HepG2 (cell line): ENCODE results near the gene CTRL. TPM values are rescaled to one million over a fixed set of nuclear protein-coding genes. Genes with fewer than 3 reads are reported as not detected.

Experiments used
- BCL6 ChIP-seq: IDR thresholded peaks from 2 replicates; pipeline ENCODE4 v1.6.1; 2016; ENCODE audit warnings: missing genetic modification reagents, missing compliant biosample characterization
- BORCS8-MEF2B ChIP-seq: sonication (generic); formaldehyde crosslinking; IDR thresholded peaks from 2 replicates; pipeline ENCODE4 v1.8.0; 2022; ENCODE audit warnings: mild to moderate bottlenecking, missing genetic modification reagents
- BRD4 ChIP-seq: sonication (generic); formaldehyde crosslinking; IDR thresholded peaks from 2 replicates; pipeline ENCODE4 v1.4.0; 2020; ENCODE audit warnings: missing genetic modification reagents
- CBX1 ChIP-seq: IDR thresholded peaks from one replicate; pipeline ENCODE4 v1.6.1; 2016; ENCODE audit warnings: antibody characterized with exemption, low read depth
- CHD2 ChIP-seq: IDR thresholded peaks from 2 replicates; pipeline ENCODE4 v1.6.1; 2011; ENCODE audit warnings: low read depth, low read length, improper control_type of control experiment
- FOXP1 ChIP-seq, 2 experiments: fragments of 450-650 bp in 1 of 2; IDR thresholded peaks; 2 replicates each; pipeline ENCODE4 v1.6.1; 2017 to 2018; ENCODE audit warnings: antibody characterized with exemption in 1 of 2
- JUNB ChIP-seq: sonication (generic); formaldehyde crosslinking; IDR thresholded peaks from 2 replicates; pipeline ENCODE4 v1.8.0; 2022; ENCODE audit warnings: missing genetic modification reagents, mild to moderate bottlenecking, borderline replicate concordance
- KLF15 ChIP-seq: sonication (generic); formaldehyde crosslinking; IDR thresholded peaks from 2 replicates; pipeline ENCODE4 v1.8.1; 2023; ENCODE audit warnings: borderline replicate concordance, mild to moderate bottlenecking, inconsistent platforms, missing genetic modification reagents, mixed read lengths
- KLF9 ChIP-seq: IDR thresholded peaks from 2 replicates; pipeline ENCODE4 v1.6.1; 2016; ENCODE audit warnings: low read depth
- NFATC3 ChIP-seq: sonication (generic); formaldehyde crosslinking; IDR thresholded peaks from 2 replicates; pipeline ENCODE4 v1.5.1; 2020; ENCODE audit warnings: mild to moderate bottlenecking, missing genetic modification reagents
- REPIN1 ChIP-seq: sonication (generic); formaldehyde crosslinking; IDR thresholded peaks from 2 replicates; pipeline ENCODE4 v1.8.0; 2022; ENCODE audit warnings: missing genetic modification reagents, low read depth, mild to moderate bottlenecking, borderline replicate concordance
- RXRB ChIP-seq: IDR thresholded peaks from 2 replicates; pipeline ENCODE4 v1.6.1; 2016; ENCODE audit warnings: borderline replicate concordance, missing genetic modification reagents, missing compliant biosample characterization
- SIX1 ChIP-seq: sonication (generic); formaldehyde crosslinking; IDR thresholded peaks from 2 replicates; pipeline ENCODE4 v1.4.0; 2020; ENCODE audit warnings: missing genetic modification reagents, borderline replicate concordance
- SMARCC2 ChIP-seq: fragments of 450-650 bp; IDR thresholded peaks from 2 replicates; pipeline ENCODE4 v1.6.1; 2017; ENCODE audit warnings: antibody characterized with exemption, mild to moderate bottlenecking
- TEAD2 ChIP-seq: sonication (generic); formaldehyde crosslinking; IDR thresholded peaks from 2 replicates; pipeline ENCODE4 v1.9.0; 2021; ENCODE audit warnings: missing genetic modification reagents
- TIGD3 ChIP-seq: sonication (generic); formaldehyde crosslinking; IDR thresholded peaks from 2 replicates; pipeline ENCODE4 v1.5.1; 2020; ENCODE audit warnings: mild to moderate bottlenecking, missing genetic modification reagents, borderline replicate concordance
- ZBTB20 ChIP-seq: sonication (generic); formaldehyde crosslinking; IDR thresholded peaks from 2 replicates; pipeline ENCODE4 v1.8.1; 2023; ENCODE audit warnings: missing genetic modification reagents, low read depth, mild to moderate bottlenecking, borderline replicate concordance
- ZBTB43 ChIP-seq: sonication (generic); formaldehyde crosslinking; conservative IDR thresholded peaks from 2 replicates; pipeline ENCODE4 v1.4.0; 2020; ENCODE audit warnings: missing genetic modification reagents
- ZIK1 ChIP-seq: sonication (generic); formaldehyde crosslinking; IDR thresholded peaks from 2 replicates; pipeline ENCODE4 v1.5.0; 2020; ENCODE audit warnings: mild to moderate bottlenecking, low read depth, missing genetic modification reagents, borderline replicate concordance
- ZNF205 ChIP-seq: IDR thresholded peaks from 2 replicates; pipeline ENCODE4 v1.6.1; 2018; ENCODE audit warnings: missing biosample characterization, missing genetic modification reagents
- ZNF33B ChIP-seq: sonication (generic); formaldehyde crosslinking; IDR thresholded peaks from 2 replicates; pipeline ENCODE4 v1.5.1; 2020; ENCODE audit warnings: mild to moderate bottlenecking, missing genetic modification reagents
- ZNF574 ChIP-seq: sonication (generic); formaldehyde crosslinking; IDR thresholded peaks from 2 replicates; pipeline ENCODE4 v1.4.0; 2020; ENCODE audit warnings: missing genetic modification reagents
- ZNF597 ChIP-seq: sonication (generic); formaldehyde crosslinking; IDR thresholded peaks from 2 replicates; pipeline ENCODE4 v1.5.0; 2020; ENCODE audit warnings: missing genetic modification reagents
- ZNF709 ChIP-seq: sonication (generic); formaldehyde crosslinking; IDR thresholded peaks from 2 replicates; pipeline ENCODE4 v1.5.0; 2020; ENCODE audit warnings: mild to moderate bottlenecking, missing genetic modification reagents
- polyA plus RNA-seq, 8 experiments: library from polyadenylated mRNA; depleted of rRNA in 3 of 8; stranded (reverse) in 7 of 8; unstranded in 1 of 8; fragments of >200 nt; fragmentation: Illumina TruSeq in 4 of 8; extraction: Trizol in 4 of 8; gene quantifications; 2 replicates each; pipeline versions ENCODE4 v1.2.1 to v1.2.3, GENCODE V29; 2011 to 2016; ENCODE audit warnings: low read depth in 4 of 8, missing spikeins in 1 of 8, mixed read lengths in 1 of 8; ENCODE audit not compliant: insufficient read depth in 1 of 8
- total RNA-seq, 5 experiments: library from RNA; depleted of rRNA; stranded (reverse); fragments of >200 nt; fragmentation: Illumina TruSeq; extraction: Trizol; gene quantifications; 2 replicates each; pipeline ENCODE4 v1.2.3, GENCODE V29; 2016; ENCODE audit warnings: low read depth in 1 of 5

Gene CTRL
- total and polyA plus RNA-seq, 2 of the 13 experiments (the other 11 are each of a cell fraction or from before 2014, with no cell fraction given): 1.9 to 2.7 TPM

- no peak for TF ChIP-seq ZNF574 (CRISPR knock-in tag)
- no peak for TF ChIP-seq FOXP1 (IDR thresholded peaks at IDR 0.05)
- TF ChIP-seq FOXP1 (CRISPR knock-in tag; IDR thresholded peaks at IDR 0.05): 0 out of 2 replicates have a peak, but pooled peaks have one; percentile 9
- TF ChIP-seq ZNF33B: peak; percentile 68; the same call in 1 of the 2 replicates
- no peak for TF ChIP-seq JUNB (CRISPR knock-in tag)
- peak; percentile 56; the same call in 1 of the 2 replicates for TF ChIP-seq ZBTB20 (CRISPR knock-in tag)
- no peak for TF ChIP-seq ZNF597 (CRISPR knock-in tag)
- TF ChIP-seq SIX1 (CRISPR knock-in tag): no peak
- TF ChIP-seq SMARCC2: no peak
- TF ChIP-seq ZNF205 (CRISPR knock-in tag): no peak
- no peak for TF ChIP-seq REPIN1
- no peak for TF ChIP-seq CHD2
- TF ChIP-seq TIGD3 (CRISPR knock-in tag): 0 out of 2 replicates have a peak, but pooled peaks have one; percentile 50
- no peak for TF ChIP-seq TEAD2
- TF ChIP-seq ZBTB43 (CRISPR knock-in tag): 0 out of 2 replicates have a peak, but pooled peaks have one; percentile 43
- TF ChIP-seq RXRB: peak; percentile 65; the same call in 1 of the 2 replicates
- TF ChIP-seq BCL6 (CRISPR knock-in tag): peak; percentile 25
- TF ChIP-seq ZIK1: 0 out of 2 replicates have a peak, but pooled peaks have one; percentile 48
- no peak for TF ChIP-seq ZNF709 (CRISPR knock-in tag)
- TF ChIP-seq BRD4: peak; percentile 29; the same call in 1 of the 2 replicates
- 0 out of 2 replicates have a peak, but pooled peaks have one; percentile 68 for TF ChIP-seq KLF9 (CRISPR knock-in tag)
- TF ChIP-seq NFATC3 (CRISPR knock-in tag): no peak
- no peak; the same call in 1 of the 2 replicates for TF ChIP-seq BORCS8-MEF2B (CRISPR knock-in tag)
- TF ChIP-seq KLF15 (CRISPR knock-in tag): no peak
- no peak for TF ChIP-seq CBX1
Measured at GRCh38 chr16:67942510-67943255, 11.0 kb upstream of the CTRL start (continued).
